DMS153 (cell line): ENCODE data around the gene SFT2D3.

ENCODE experiments used
- DNase-seq: peaks from one replicate; lab custom pipeline; 2025; lab: John Stamatoyannopoulos, UW

The SFT2D3 gene, protein sequence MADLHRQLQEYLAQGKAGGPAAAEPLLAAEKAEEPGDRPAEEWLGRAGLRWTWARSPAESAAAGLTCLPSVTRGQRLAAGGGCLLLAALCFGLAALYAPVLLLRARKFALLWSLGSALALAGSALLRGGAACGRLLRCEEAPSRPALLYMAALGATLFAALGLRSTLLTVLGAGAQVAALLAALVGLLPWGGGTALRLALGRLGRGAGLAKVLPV

DNA sequence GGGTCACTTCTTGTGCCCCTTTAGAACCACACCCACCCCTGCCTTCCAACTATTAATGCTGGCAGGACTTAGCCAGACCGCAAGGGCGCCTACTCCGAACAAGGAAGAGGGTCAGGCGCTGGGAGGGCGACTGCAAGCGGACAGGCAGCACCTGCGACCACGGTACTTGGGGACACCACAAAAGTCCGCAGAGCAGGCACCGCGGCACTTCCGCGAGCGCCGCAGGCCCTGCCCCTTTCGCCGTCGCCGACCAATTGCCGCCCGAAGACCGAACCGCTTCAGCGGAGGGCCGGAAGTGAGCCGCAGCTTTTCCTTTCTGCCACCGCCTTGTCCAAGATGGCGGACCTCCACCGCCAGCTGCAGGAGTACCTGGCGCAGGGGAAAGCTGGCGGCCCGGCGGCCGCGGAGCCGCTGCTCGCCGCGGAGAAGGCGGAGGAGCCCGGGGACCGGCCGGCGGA is at the start of gene SFT2D3:
Gene SFT2D3, plus strand, starts transcription at position 305 of the 458 bp plus-strand sequence. Its CDS starts 32 bp downstream, at position 337.
- peak; percentile 89 for DNase-seq

DNA sequence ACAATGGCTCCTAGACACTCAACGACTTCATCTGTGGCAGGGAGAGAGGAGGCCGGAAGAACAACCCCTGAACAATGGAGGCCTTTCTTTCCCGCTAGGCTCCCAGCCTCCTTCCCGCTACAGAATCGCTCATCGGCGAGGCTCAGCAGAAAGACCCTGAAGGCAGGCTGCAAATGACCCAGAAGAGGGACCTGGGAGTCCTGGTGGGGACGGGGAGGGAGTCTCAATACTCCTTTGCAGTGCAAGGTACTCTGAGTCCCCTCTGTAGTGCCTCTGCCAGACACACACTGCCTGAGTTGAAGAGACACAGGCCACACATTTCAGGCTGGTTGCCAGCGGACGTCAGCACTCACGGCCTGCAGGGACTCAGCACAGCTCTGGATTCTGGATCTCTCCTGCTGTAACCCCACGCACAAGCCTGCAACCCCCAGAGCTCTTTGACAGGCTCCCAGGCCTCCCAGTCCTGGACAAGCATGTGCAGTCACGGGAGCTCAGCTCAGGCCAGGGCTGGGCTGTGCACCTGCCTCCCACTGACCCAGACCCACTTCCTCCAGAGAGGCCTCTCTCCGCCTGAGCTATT is 49.2 kb upstream of the SFT2D3 start:
- DNase-seq, result no peak

DNA sequence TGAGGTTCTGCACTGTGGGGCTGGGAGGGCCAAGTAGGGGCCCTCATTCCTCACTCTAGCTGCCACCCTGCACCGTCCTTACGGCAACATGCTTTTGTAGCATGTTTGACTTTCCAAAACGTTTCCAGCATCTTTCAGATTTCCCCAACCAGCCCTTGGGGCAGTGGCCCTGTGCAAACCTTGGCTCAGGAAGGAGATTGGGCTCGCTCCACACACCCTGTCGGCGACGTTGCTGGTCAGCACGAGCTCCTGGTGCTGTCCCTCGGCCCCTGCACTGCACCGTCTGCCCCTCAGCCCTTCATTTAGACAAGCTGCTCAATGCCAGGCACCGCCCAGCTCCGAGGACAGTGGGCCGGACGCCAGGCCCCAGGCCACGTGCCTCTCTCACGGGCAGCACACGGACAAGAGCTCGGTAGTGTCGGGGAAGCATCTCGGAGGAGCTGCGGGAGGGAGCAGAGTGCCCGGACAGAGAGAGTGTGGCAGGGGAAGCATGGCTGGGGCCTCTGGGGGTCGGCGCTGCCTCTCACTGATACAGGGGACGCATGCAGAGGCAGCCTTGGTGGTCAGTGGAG is 48.4 kb upstream of the SFT2D3 start:
- no peak for DNase-seq

DNA sequence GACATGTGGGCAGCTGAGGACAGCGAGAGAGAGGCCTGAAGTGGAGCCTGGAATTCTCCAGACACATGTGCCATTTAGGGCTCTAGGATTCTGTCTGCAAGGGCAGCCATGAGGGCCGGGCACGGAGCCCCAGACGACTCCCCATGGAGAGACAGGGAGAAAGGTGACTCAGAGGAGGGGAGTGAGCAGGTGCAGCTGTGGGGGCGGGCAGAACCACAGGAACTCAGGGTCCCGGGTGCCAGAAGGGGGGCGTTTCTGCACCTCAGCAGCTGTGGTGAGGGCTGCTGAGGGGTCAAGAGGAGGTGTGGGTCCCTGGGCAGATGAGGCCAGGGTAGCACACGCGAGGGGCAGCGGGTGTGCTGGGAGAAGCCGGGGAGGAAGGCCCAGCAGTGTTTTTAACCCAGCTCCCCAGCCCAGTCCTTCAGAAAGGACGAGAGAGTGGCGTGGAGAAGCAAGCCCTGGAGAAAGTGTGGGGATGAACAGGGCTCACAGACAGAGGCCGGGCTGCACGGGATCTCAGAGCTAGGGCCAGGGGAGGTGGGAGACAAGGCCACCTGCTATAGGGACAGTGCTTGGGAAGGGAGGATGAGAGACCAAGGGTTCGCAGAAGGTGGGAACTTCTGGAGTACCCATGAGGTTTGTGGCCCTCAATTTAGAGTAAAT is 47.7 kb upstream of the SFT2D3 start:
- no peak for DNase-seq

DNA sequence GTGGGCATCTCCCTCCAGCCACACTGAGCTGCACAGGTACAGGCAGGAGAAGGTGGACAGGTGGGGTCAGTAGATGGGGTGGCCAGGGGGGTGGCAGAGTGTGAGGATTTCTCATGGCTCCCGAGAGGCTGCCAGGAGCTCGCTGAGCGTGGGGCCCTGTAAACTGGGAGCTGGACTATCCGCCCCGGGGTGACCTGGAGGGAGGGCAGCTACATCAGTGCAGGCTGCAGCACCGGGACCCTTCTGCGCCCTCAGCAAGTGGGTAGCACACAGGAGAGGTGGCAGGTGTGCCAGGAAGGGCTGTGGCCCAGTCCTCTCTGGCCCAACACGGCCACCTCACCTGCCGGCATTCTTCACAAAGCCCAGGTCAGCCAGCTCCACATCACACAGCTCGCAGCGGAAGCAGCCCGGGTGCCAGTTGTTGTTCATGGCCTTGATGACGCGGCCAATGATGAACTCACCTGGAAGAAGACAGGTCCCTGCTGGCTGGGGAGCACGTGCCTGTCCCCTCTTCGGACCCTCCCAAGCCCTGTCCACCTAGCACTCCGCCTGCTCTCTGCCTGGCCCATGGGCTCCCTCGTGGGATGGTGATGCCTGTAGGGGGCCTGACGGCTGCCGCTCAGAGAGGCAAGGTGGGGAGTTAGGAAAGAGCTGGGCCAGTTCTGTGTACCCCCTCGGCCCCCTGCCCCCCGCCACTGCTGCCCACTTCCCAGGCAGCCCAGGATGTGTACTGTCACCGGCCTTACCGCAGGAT is 47.0 kb upstream of the SFT2D3 start:
- DNase-seq, result no peak

DNA sequence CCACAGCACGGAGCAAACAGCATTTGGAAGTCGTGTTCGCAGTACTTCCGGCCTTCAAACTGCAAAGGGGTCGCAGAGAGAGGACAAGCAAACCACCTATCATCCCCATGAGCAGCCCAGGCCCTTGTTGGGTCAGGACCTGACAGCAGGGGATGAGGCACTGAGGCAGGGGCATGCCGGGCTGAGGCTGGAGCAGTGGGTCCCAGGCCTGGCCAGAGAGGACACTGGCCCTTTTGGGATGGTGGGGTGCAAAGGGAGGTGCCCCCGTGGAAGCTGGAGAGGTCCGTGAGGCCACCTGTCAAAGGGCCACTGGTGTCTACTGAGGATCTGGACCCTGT is 46.5 kb upstream of the SFT2D3 start:
- DNase-seq, result no peak

DNA sequence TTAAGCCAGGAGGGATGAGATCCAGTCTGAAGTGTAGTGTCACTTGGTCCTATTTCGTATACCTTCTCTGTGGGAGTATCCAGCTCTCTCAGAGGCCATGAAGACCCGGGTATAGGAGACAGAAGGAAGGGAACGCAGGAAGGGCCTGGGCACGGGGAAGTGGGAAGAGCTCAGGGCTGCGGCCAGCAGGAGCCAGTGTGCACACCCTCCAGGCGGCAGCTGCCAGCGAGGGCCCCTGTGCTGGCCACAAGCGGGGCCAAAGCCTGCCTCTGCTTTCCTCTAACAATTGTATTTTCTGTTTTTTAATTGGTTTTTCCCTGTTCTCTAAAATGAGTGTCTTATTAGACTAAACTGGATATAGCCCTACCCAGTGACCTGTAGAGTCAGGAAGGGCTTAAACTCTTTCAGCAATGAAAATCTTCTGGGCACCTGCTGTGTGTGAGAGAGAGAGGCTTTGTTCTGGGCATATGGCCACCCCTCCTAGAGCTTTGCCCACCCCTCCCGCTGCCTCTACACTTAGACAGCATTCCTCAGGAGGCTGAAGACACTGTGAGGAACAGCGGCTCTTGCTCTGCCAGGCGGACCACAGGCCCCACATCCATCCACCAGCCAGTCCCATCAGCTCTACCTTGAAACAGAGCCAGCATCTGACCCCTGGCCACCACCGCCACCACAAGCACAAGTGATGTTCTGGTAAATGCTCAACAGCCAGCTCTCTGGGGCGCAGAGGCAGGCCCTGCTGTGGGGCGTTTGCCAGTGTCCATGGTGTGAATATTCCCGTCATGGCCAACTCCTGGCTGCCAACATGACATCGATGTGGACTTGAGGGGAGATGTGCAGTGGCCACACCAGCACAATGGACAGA is 45.9 kb upstream of the SFT2D3 start:
- no peak for DNase-seq

DNA sequence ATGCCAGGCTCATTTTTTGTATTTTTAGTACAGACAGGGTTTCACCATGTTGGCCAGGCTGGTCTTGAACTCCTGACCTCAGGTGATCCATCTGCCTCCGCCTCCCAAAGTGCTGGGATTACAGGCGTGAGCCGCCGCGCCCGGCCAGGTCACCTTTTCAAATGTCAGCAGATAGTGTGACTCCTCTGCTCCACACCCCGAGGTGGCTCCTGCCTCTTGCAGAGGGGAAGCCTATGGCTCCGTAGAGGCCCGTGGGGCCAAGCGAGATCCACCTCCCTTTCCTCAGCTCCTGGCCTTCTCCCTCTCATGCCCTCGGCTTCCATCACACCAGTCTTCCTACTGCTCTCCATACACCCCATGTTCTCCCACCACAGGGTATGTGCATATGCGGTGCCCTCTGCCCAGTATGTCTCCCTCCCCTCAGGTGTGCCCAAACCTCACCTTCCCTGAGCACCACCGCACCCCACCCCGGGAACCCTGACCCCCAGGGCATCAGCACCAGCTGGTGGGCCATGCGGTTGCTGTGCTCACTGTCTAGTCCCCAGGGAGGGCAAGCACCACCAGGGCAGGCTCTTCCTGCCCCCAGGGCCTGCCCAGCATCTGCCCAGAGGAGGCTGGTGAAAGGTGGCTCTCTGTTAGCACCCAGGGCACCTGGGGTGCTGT is 44.6 kb upstream of the SFT2D3 start:
- DNase-seq, result no peak

DNA sequence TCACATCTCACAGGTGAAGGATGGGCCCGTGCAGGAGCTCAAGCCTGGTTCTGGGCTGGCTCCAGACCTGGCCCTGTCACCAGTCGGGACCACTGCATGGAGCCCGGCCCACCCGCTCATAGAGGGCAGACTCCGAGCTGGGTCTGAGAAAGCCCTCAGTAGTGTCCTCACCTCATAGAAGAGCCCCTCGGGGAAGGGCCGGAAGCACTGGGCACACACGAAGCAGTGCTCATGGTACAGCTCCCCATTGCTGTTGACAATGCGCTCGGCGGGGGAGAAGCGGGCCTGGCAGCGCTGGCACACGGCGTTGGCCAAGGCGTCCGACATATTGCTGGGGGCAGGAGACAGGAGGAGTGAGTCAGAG is 44.1 kb upstream of the SFT2D3 start:
- DNase-seq, result no peak

DNA sequence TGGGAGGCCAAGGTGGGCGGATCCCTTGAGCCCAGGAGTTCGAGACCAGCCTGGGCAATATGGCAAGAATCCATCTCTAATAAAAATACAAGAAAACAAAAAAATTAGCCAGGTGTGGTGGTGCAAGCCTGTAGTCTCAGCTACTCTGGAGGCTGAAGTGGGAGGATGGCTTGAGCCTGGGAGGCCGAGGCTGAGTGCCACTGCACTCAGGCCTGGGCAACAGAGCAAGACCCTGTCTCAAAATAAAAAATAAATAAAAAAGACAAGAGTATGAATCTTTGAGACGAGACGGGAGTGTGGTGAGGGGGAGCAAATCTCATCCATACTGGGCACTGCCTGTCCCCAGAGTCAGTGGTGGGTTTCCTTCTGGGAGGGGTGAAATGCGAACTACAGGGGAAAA is 43.2 kb upstream of the SFT2D3 start:
- no peak for DNase-seq

DNA sequence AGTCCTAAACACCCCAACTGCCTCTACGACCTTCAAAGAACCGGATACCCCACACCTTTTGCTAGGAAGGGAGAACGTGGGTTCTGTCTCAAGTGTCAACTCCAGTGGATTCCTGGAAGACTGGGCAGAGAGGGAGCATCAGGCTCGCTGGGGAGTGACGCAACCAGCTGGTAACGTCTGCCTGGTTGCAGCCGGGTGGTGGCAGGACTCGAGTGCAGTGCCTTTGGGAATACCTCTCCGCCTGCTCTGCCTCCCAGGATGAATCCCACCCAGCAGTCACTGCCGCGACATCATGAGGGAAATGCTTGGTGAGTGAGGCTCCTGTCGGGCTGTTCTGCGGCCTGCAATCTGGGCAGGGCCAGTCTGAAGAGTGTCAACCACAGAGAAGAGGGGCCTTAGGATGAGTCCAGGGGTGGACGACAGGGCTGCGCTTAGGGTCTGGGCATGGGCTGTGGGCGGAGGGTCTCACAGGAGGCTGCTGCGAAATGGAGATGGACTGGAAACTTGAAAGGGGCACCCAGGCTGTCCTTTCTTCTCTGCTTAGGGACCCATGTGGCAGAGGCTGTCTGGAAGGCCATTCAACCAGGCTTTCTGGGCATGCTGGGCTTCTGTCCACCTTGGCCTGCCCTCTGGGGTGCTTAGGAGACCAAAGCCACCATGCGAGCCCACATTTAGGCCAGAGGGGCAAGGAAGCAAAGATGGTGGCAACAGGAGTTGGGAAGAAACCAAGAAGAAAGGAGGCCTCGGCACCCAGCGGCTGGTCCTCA is 42.5 kb upstream of the SFT2D3 start:
- no peak for DNase-seq

DNA sequence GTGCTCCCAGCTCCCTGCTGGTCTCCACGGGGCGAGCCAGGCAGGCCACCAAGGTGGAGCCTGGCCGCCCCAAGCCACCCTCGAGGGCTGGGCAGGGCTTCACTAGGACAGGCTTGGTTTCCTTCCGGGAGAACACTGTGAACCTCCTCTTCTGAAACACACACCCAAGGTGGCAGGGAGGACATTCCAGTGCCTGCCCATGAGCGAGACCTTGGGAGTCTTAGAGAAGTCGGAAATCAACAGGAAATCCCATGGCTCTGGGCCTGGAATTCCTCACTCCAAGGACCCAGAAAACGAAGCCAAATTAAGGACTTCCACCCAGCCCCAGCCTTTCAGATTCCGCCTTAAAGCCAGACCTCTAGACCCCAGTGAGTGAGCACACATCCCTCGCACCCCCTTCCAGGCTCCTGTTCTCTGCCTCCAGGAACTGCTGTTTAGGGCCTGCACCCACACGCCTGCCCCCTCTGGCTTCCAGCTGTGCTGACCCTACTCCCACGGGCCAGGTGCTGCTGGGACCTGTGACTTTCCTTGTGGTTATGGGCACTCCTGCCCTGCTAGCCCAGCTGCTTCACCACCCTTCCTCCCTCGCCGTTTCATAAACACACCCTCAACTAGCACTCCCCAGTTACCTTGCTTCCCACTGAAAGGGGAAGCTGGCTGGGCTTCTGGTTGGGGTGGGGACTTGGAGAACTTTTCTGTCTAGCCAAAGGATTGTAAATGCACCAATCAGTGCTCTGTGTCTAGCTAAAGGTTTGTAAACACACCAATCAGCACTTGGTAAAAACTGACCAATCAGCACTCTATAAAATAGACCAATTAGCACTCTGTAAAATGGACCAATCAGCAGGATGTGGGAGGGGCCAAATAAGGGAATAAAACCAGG is 41.6 kb upstream of the SFT2D3 start:
- no peak for DNase-seq

DNA sequence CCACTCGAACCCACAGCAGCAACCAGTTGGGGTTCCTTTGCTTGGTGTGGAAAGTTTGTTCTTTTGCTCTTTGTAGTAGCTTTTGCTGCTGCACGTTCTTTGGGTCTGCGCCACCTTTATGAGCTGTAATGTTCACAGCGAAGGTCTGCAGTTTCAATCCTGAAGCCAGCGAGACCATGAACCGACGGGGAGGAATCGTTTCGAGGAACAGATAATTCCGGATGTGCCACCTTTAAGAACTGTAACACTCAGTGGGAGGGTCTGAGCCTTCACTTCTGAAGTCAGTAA is 41.1 kb upstream of the SFT2D3 start:
- no peak for DNase-seq

DNA sequence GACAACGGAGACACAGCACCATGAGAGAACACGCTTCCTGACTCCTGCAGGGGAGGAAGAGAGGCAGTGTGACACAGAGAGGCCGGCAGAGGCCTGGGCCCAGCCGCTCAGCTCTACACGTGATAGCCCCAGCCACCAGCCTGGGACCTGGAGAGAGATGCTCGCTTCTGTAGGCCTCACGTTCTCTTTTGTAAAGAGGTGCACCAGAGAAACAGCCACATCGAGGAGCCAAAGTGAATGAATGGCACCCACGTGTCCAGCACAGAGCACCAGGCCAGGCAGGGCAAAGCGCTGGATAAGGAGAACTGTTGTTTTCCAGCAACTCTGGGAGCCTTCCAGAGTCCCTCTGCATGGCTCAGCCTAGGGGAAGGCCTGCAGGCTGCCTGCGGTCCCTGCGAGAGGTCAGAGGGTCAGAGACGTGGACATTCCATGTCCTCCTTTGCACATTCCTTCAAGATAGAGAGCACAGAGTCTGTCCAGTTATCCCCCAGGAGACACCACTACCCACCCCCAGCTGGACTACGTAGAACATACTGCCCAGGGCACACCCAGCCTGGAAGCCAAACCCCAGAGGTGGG is 40.1 kb upstream of the SFT2D3 start:
- no peak for DNase-seq

DNA sequence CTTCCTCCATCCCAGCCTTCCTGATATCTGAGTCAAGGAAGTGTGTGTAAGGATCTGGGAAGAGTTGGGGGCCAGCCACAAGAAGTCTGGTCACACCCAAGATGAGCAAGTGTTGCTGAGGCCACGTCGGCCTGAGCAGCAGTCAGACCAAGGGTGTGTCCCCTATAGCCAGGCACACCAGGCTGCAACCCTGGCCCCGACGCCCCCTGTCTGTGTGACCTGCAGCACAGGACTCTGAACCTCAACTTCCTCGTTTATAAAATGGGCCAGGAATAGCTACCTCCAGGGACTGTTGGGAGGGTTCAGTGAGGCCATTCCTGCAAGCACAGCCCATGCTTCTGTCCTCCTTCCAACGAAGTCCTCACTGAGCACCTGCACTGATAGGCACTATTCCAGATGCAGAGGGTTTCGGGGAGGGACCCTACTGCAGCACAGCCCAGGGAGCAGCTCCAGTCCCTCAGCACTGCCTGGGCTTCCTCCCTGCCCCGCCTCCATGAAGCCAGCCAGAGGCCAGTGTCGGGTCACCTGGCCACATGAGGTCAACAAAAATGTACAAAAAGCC is 39.3 kb upstream of the SFT2D3 start:
- DNase-seq, result no peak

DNA sequence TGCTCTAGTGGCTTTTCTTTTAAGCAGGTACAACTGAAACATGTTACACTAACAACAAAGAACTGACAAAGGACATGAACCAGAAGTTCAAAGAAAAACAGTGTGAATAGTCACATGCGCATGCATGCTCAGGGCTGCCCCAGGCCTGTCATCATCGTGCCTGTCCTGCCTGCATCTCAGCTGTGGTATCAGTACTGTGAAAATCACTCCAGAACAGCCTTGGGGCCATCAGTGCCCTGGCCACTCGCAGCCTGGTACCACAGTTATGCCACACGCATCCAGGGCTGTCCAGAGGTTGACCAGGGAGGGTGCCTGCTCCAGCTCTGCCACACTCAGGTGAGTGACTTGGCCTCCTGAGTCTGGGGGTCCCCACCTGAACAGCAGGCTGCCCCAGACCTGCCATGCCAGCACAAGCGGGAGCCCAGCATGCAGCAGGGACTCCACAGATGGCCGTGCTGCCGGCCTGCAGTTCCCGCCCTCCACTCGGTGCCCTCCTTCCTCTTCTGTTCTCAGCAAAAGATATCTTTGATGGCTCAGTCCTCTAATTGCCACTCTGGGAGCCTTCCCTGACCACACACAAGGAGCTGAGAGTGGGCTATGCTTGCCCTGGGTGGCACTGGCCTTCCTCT is 38.2 kb upstream of the SFT2D3 start:
- no peak for DNase-seq

DNA sequence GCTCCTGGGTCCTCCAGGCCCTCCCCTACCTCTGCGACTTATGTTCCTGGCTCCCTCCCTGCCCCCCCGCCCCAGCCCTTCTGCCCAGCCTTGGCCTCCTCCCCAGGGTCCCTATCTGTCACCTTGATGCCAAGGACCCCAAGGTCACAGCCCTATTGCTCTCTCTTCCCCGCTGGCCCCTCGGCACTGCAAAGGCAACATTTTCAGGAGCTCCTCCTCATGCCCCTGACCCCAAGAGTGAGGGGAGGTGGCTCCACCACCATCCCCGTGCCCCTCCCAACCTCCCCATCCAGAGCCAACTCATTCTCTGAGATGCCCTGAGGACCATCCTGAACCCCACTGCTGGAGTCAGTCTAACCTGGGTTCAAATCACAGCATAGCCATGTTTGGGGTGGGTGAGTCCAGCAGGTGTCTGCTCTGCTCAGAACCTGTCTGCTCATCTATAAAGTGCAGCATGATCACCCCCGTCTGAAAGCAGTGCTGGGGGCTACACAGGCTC is 37.7 kb upstream of the SFT2D3 start:
- DNase-seq, result no peak
